SK-N-SH (cell line): Measurements from ENCODE around the gene RPUSD3. TPM values are rescaled to one million over a fixed set of nuclear protein-coding genes. Genes with fewer than 3 reads are reported as not detected.

Experiments
- CTCF ChIA-PET: fragments of 300-600, 350-600 bp; formaldehyde crosslinking; extraction: SDS; loops from one replicate; lab custom pipeline; 2021; lab: Yijun Ruan, JAX
- POLR2A ChIA-PET: fragments of 350-600 bp; sonication (Branson Sonifier 250); formaldehyde crosslinking; extraction: SDS; loops from one replicate; lab custom pipeline; 2020; ENCODE audit warnings: antibody characterized with exemption, inconsistent platforms; lab: Yijun Ruan, JAX
- DNase-seq: peaks from one replicate; pipeline ENCODE4 v3.0.0; 2012
- H2AFZ ChIP-seq: fragments of 200-600 bp; sonication (generic); 2 replicates; pipeline ENCODE4 v1.8.1; 2016; ENCODE audit warnings: antibody characterized with exemption, mild to moderate bottlenecking, low read depth
- H3F3A ChIP-seq: fragments of 200-600 bp; sonication (generic); replicated peaks from 2 replicates; pipeline ENCODE3; 2016; ENCODE audit warnings: antibody characterized with exemption, mild to moderate bottlenecking; ENCODE audit not compliant: insufficient read depth
- H3K27ac ChIP-seq, 2 experiments: fragments of 200-500 bp in 1 of 2; fragments of 200-600 bp in 1 of 2; sonication (Bioruptor generic) in 1 of 2; sonication (generic), shearing (Covaris generic) in 1 of 2; 2 replicates each; pipeline versions ENCODE4 v1.5.1 to v1.6.1; 2014 to 2016; ENCODE audit warnings: low read depth in 2 of 2, inconsistent platforms in 1 of 2, low read length in 1 of 2, mild to moderate bottlenecking in 1 of 2, mixed read lengths in 1 of 2
- H3K27me3 ChIP-seq: fragments of 200-600 bp; sonication (generic), shearing (Covaris generic); 2 replicates; pipeline ENCODE4 v1.6.1; 2016; ENCODE audit warnings: mixed run types; ENCODE audit not compliant: insufficient read depth
- H3K36me3 ChIP-seq, 2 experiments: fragments of 200-500 bp in 1 of 2; fragments of 200-600 bp in 1 of 2; sonication (Bioruptor generic) in 1 of 2; sonication (generic) in 1 of 2; replicated peaks in 1 of 2; 2 replicates each; pipeline versions ENCODE3 to v1.5.1; 2014 to 2016; ENCODE audit warnings: low read length in 1 of 2, mild to moderate bottlenecking in 1 of 2; ENCODE audit not compliant: insufficient read depth in 2 of 2, control insufficient read depth in 1 of 2
- H3K4me1 ChIP-seq, 2 experiments: fragments of 200-500 bp in 1 of 2; fragments of 200-600 bp in 1 of 2; sonication (Bioruptor generic) in 1 of 2; sonication (generic), shearing (Covaris generic) in 1 of 2; 2 replicates each; pipeline versions ENCODE4 v1.5.1 to v1.6.1; 2014 to 2016; ENCODE audit warnings: low read depth in 1 of 2, low read length in 1 of 2, mixed run types in 1 of 2; ENCODE audit not compliant: insufficient read depth in 2 of 2, control insufficient read depth in 1 of 2
- H3K4me2 ChIP-seq: fragments of 200-600 bp; sonication (generic), shearing (Covaris generic); 2 replicates; pipeline ENCODE4 v1.6.1; 2017; ENCODE audit warnings: mixed run types
- H3K4me3 ChIP-seq, 2 experiments: fragments of 200-500 bp in 1 of 2; fragments of 200-600 bp in 1 of 2; sonication (Bioruptor generic) in 1 of 2; sonication (generic), shearing (Covaris generic) in 1 of 2; 2 replicates each; pipeline versions ENCODE4 v1.5.1 to v1.8.1; 2014 to 2016; ENCODE audit warnings: low read depth in 2 of 2, inconsistent platforms in 1 of 2, low read length in 1 of 2, mild to moderate bottlenecking in 1 of 2, mixed read lengths in 1 of 2, moderate library complexity in 1 of 2
- H3K79me2 ChIP-seq: fragments of 200-600 bp; sonication (generic); 2 replicates; pipeline ENCODE4 v1.8.1; 2017; ENCODE audit warnings: mild to moderate bottlenecking; ENCODE audit not compliant: insufficient read depth
- H3K9ac ChIP-seq: fragments of 200-600 bp; sonication (generic); 2 replicates; pipeline ENCODE4 v1.6.1; 2017; ENCODE audit warnings: mixed run types
- H3K9me2 ChIP-seq: fragments of 200-600 bp; sonication (generic); 2 replicates; pipeline ENCODE4 v1.6.1; 2017; ENCODE audit warnings: mixed run types
- H3K9me3 ChIP-seq: fragments of 200-600 bp; sonication (generic); 2 replicates; pipeline ENCODE4 v1.6.1; 2017; ENCODE audit warnings: mixed run types, mild to moderate bottlenecking, moderate library complexity
- H4K20me1 ChIP-seq: fragments of 200-600 bp; sonication (generic); 2 replicates; pipeline ENCODE4 v1.6.1; 2017; ENCODE audit warnings: mild to moderate bottlenecking, mixed run types; ENCODE audit not compliant: insufficient read depth
- CTCF ChIP-seq: fragments of 200-600 bp; sonication (generic); IDR thresholded peaks from 2 replicates; pipeline ENCODE4 v1.6.1; 2017; ENCODE audit warnings: antibody characterized with exemption, mild to moderate bottlenecking, moderate library complexity
- ELF1 ChIP-seq: IDR thresholded peaks from 2 replicates; pipeline ENCODE4 v1.4.0; 2012
- EP300 ChIP-seq, 2 experiments: IDR thresholded peaks; 2 replicates each; pipeline versions ENCODE4 v1.4.0 to v1.6.1; 2012; ENCODE audit warnings: borderline replicate concordance in 1 of 2, low read depth in 1 of 2, low read length in 1 of 2
- EZH2phosphoT487 ChIP-seq: fragments of 200-600 bp; sonication (generic); IDR thresholded peaks from 2 replicates; pipeline ENCODE4 v1.6.1; 2017; ENCODE audit warnings: low read depth, mixed run types, mild to moderate bottlenecking, antibody characterized with exemption, moderate library complexity, borderline replicate concordance
- FOXJ3 ChIP-seq: sonication (generic); formaldehyde crosslinking; IDR thresholded peaks from 2 replicates; pipeline ENCODE4 v1.5.1; 2020; ENCODE audit warnings: mild to moderate bottlenecking, missing genetic modification reagents
- GATA2 ChIP-seq: sonication (generic); formaldehyde crosslinking; IDR thresholded peaks from 2 replicates; pipeline ENCODE4 v1.5.0; 2020; ENCODE audit warnings: mild to moderate bottlenecking, missing genetic modification reagents
- MAX ChIP-seq: IDR thresholded peaks from 2 replicates; pipeline ENCODE4 v1.4.0; 2012; ENCODE audit warnings: low read depth
- MEF2A ChIP-seq: IDR thresholded peaks from 2 replicates; pipeline ENCODE4 v1.4.0; 2012; ENCODE audit warnings: low read depth, borderline replicate concordance
- MXI1 ChIP-seq: IDR thresholded peaks from 2 replicates; pipeline ENCODE4 v1.6.1; 2012; ENCODE audit warnings: mild to moderate bottlenecking, low read depth, low read length, improper control_type of control experiment
- NFIC ChIP-seq: IDR thresholded peaks from 2 replicates; pipeline ENCODE4 v1.4.0; 2012; ENCODE audit warnings: borderline replicate concordance
- RCOR1 ChIP-seq: fragments of 150-350 bp; IDR thresholded peaks from 2 replicates; pipeline ENCODE4 v1.6.1; 2017; ENCODE audit warnings: antibody characterized with exemption, low read length
- REST ChIP-seq: IDR thresholded peaks from 2 replicates; pipeline ENCODE4 v1.6.1; 2012; ENCODE audit warnings: mild to moderate bottlenecking, low read depth, low read length, moderate library complexity
- RFX5 ChIP-seq: IDR thresholded peaks from 2 replicates; pipeline ENCODE4 v1.6.1; 2012; ENCODE audit warnings: mild to moderate bottlenecking, improper control_type of control experiment, low read length
- SMC3 ChIP-seq: IDR thresholded peaks from 2 replicates; pipeline ENCODE4 v1.6.1; 2012; ENCODE audit warnings: low read depth, low read length, improper control_type of control experiment
- TAF1 ChIP-seq: IDR thresholded peaks from 2 replicates; pipeline ENCODE4 v1.6.1; 2012; ENCODE audit warnings: low read depth, mild to moderate bottlenecking, low read length, moderate library complexity, borderline replicate concordance
- TCF12 ChIP-seq: IDR thresholded peaks from 2 replicates; pipeline ENCODE4 v1.4.0; 2012
- TEAD4 ChIP-seq: IDR thresholded peaks from 2 replicates; pipeline ENCODE4 v1.4.0; 2012; ENCODE audit warnings: mild to moderate bottlenecking, borderline replicate concordance; ENCODE audit not compliant: insufficient read depth
- USF1 ChIP-seq: IDR thresholded peaks from 2 replicates; pipeline ENCODE4 v1.4.0; 2012; ENCODE audit warnings: low read depth, borderline replicate concordance
- USF2 ChIP-seq: fragments of 150-350 bp; IDR thresholded peaks from 2 replicates; pipeline ENCODE4 v1.6.1; 2017; ENCODE audit warnings: antibody characterized with exemption, low read length, low read depth, borderline replicate concordance
- YY1 ChIP-seq: IDR thresholded peaks from 2 replicates; pipeline ENCODE4 v1.4.0; 2012; ENCODE audit warnings: low read depth, mild to moderate bottlenecking
- ZBTB33 ChIP-seq: IDR thresholded peaks from 2 replicates; pipeline ENCODE4 v1.4.0; 2012; ENCODE audit warnings: low read depth, borderline replicate concordance
- WGBS: methylation state at CpG from one replicate; pipeline ENCODE4 v1.1.6; 2017; ENCODE audit warnings: low lambda C conversion rate; 5-methylcytosine and 5-hydroxymethylcytosine counted together
- polyA plus RNA-seq, 3 experiments: library from polyadenylated mRNA; depleted of rRNA; stranded (reverse); fragments of >200 nt; gene quantifications; 2 replicates each; pipeline ENCODE4 v1.2.3, GENCODE V29; 2012

Gene RPUSD3
- polyA plus RNA-seq, 1 of the 3 experiments (the other 2 are of a cell fraction): 43.4 TPM

- TF ChIP-seq CTCF: no peak
- no peak for TF ChIP-seq ZBTB33
- peak; percentile 27; the same call in 1 of the 2 replicates for TF ChIP-seq TCF12
- TF ChIP-seq TEAD4: 0 out of 2 replicates have a peak, but pooled peaks have one; percentile 5
Observed at GRCh38 chr3:9890249-9891071, 46.7 kb upstream of the RPUSD3 start, which contains the start of gene JAGN1 (continued).

GRCh38 chr3:9889405-9889804 lies 45.6 kb upstream of the RPUSD3 start:
- Histone ChIP-seq H3K9me3 (no peaks in the 10 kb centered on the region), H3K27me3 (no peaks in the 10 kb centered on the region), H3K27ac (no peak overlapping the region)
- no peak for TF ChIP-seq MAX
- TF ChIP-seq ELF1: no peak
- no peak for TF ChIP-seq USF1
- no peak for TF ChIP-seq FOXJ3 (CRISPR knock-in tag)
- no peak for TF ChIP-seq YY1
- no peak for TF ChIP-seq USF2
- TF ChIP-seq RFX5: no peak
- TF ChIP-seq RCOR1: no peak
- TF ChIP-seq EZH2phosphoT487: no peak
- no peak for TF ChIP-seq EP300 (IDR thresholded peaks at IDR 0.05; ENCODE audit: borderline replicate concordance in 1 of 2, low read depth in 1 of 2, low read length in 1 of 2)
- TF ChIP-seq REST: no peak
- TF ChIP-seq MXI1: no peak
- no peak for TF ChIP-seq MEF2A
- no peak for TF ChIP-seq NFIC
- TF ChIP-seq GATA2: no peak
- TF ChIP-seq TAF1: no peak
- TF ChIP-seq SMC3: no peak
- TF ChIP-seq, all 33 proteins: peak for 0
- CTCF ChIA-PET: interaction anchor here (1.2 kb wide), 1 partner anchor 24 kb away, joined by 4 read pairs; no protein-coding TSS in a partner anchor
- Histone ChIP-seq H3K36me3 (peaks cover 13 to 19% of the 10 kb centered on the region in 2 experiments), H3K9me2 (no peaks in the 10 kb centered on the region), H3F3A (peaks cover 29% of the 10 kb centered on the region), H4K20me1 (peaks cover 7% of the 10 kb centered on the region; the same call in 1 of the 2 replicates), H2AFZ (no peak overlapping the region), H3K4me2 (no peak overlapping the region), H3K79me2 (peaks cover 34% of the 10 kb centered on the region), H3K4me3 (no peak overlapping the region), H3K4me1 (peaks cover 9% of the 10 kb centered on the region in 2 experiments; a peak in 2 of 4 replicates), H3K9ac (no peak overlapping the region)
- POLR2A ChIA-PET: no interaction called here
- no peak for DNase-seq
- WGBS: 75% methylated on average over 5 of the region's 5 CpGs
